ENCODE measurements around the gene WFIKKN1. TPM values are rescaled to one million over a fixed set of nuclear protein-coding genes. Genes with fewer than 3 reads are reported as not detected.

The WFIKKN1 gene
- total and polyA plus RNA-seq, 2 of the 13 experiments (the other 11 are each of a cell fraction or from before 2014, with no cell fraction given), result 1.7 to 4.9 TPM

- TF ChIP-seq FOXK1 (CRISPR knock-in tag; IDR thresholded peaks at IDR 0.05; ENCODE audit: borderline replicate concordance, low read depth) (no peak), ISL2 (CRISPR knock-in tag; IDR thresholded peaks at IDR 0.05) (no peak), EZH2 (conservative IDR thresholded peaks at IDR 0.05; ENCODE audit: low read depth, low read length) (no peak), SP140L (CRISPR knock-in tag; IDR thresholded peaks at IDR 0.05; ENCODE audit: borderline replicate concordance) (no peak), ZMAT3 (CRISPR knock-in tag; conservative IDR thresholded peaks at IDR 0.05) (no peak), SAP130 (CRISPR knock-in tag; IDR thresholded peaks at IDR 0.05; ENCODE audit: low read depth) (no peak; the same call in 1 of the 2 replicates), MLX (CRISPR knock-in tag; IDR thresholded peaks at IDR 0.05) (no peak), PBX3 (CRISPR knock-in tag; IDR thresholded peaks at IDR 0.05; ENCODE audit: borderline replicate concordance) (no peak), TOE1 (CRISPR knock-in tag; IDR thresholded peaks at IDR 0.05) (no peak), ZNF33B (CRISPR knock-in tag; IDR thresholded peaks at IDR 0.05) (no peak), ZNF691 (CRISPR knock-in tag; IDR thresholded peaks at IDR 0.05; ENCODE audit: borderline replicate concordance, low read depth) (no peak), ZNF543 (CRISPR knock-in tag; IDR thresholded peaks at IDR 0.05) (no peak), MYC (CRISPR knock-in tag; IDR thresholded peaks at IDR 0.05; ENCODE audit: borderline replicate concordance) (no peak; the same call in 1 of the 2 replicates), MED1 (CRISPR knock-in tag; IDR thresholded peaks at IDR 0.05) (no peak), MEIS2 (CRISPR knock-in tag; IDR thresholded peaks at IDR 0.05) (no peak), ZNF713 (CRISPR knock-in tag; IDR thresholded peaks at IDR 0.05) (no peak), ZNF225 (CRISPR knock-in tag; IDR thresholded peaks at IDR 0.05) (no peak)
- TF ChIP-seq, protein P1, sequence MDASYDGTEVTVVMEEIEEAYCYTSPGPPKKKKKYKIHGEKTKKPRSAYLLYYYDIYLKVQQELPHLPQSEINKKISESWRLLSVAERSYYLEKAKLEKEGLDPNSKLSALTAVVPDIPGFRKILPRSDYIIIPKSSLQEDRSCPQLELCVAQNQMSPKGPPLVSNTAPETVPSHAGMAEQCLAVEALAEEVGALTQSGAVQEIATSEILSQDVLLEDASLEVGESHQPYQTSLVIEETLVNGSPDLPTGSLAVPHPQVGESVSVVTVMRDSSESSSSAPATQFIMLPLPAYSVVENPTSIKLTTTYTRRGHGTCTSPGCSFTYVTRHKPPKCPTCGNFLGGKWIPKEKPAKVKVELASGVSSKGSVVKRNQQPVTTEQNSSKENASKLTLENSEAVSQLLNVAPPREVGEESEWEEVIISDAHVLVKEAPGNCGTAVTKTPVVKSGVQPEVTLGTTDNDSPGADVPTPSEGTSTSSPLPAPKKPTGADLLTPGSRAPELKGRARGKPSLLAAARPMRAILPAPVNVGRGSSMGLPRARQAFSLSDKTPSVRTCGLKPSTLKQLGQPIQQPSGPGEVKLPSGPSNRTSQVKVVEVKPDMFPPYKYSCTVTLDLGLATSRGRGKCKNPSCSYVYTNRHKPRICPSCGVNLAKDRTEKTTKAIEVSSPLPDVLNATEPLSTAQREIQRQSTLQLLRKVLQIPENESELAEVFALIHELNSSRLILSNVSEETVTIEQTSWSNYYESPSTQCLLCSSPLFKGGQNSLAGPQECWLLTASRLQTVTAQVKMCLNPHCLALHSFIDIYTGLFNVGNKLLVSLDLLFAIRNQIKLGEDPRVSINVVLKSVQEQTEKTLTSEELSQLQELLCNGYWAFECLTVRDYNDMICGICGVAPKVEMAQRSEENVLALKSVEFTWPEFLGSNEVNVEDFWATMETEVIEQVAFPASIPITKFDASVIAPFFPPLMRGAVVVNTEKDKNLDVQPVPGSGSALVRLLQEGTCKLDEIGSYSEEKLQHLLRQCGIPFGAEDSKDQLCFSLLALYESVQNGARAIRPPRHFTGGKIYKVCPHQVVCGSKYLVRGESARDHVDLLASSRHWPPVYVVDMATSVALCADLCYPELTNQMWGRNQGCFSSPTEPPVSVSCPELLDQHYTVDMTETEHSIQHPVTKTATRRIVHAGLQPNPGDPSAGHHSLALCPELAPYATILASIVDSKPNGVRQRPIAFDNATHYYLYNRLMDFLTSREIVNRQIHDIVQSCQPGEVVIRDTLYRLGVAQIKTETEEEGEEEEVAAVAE (CRISPR knock-in tag; IDR thresholded peaks at IDR 0.05; ENCODE audit: borderline replicate concordance), result no peak
- TF ChIP-seq, protein P2, sequence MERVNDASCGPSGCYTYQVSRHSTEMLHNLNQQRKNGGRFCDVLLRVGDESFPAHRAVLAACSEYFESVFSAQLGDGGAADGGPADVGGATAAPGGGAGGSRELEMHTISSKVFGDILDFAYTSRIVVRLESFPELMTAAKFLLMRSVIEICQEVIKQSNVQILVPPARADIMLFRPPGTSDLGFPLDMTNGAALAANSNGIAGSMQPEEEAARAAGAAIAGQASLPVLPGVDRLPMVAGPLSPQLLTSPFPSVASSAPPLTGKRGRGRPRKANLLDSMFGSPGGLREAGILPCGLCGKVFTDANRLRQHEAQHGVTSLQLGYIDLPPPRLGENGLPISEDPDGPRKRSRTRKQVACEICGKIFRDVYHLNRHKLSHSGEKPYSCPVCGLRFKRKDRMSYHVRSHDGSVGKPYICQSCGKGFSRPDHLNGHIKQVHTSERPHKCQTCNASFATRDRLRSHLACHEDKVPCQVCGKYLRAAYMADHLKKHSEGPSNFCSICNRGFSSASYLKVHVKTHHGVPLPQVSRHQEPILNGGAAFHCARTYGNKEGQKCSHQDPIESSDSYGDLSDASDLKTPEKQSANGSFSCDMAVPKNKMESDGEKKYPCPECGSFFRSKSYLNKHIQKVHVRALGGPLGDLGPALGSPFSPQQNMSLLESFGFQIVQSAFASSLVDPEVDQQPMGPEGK (CRISPR knock-in tag; IDR thresholded peaks at IDR 0.05), result no peak
- TF ChIP-seq, protein P3, sequence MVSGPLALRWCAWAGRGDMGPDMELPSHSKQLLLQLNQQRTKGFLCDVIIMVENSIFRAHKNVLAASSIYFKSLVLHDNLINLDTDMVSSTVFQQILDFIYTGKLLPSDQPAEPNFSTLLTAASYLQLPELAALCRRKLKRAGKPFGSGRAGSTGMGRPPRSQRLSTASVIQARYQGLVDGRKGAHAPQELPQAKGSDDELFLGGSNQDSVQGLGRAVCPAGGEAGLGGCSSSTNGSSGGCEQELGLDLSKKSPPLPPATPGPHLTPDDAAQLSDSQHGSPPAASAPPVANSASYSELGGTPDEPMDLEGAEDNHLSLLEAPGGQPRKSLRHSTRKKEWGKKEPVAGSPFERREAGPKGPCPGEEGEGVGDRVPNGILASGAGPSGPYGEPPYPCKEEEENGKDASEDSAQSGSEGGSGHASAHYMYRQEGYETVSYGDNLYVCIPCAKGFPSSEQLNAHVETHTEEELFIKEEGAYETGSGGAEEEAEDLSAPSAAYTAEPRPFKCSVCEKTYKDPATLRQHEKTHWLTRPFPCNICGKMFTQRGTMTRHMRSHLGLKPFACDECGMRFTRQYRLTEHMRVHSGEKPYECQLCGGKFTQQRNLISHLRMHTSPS (CRISPR knock-in tag; IDR thresholded peaks at IDR 0.05; ENCODE audit: low read depth), result no peak
These were observed 41.1 kb upstream of the WFIKKN1 start, which contains the start of gene RAB40C (continued) for GRCh38 chr16:589658-590187.
